Ovary (tissue), 9 donors: ENCODE data around the gene TMED10. TPM values are rescaled to one million over a fixed set of nuclear protein-coding genes. Genes with fewer than 3 reads are reported as not detected.

Source experiments
- DNase-seq, 5 donors: peaks; one replicate each; pipeline ENCODE4 v3.0.0-alpha.2; 2019 to 2020
- H3K27ac ChIP-seq, 2 donors: fragments of 200-600 bp; one replicate each; pipeline versions ENCODE4 v1.5.1 to v1.8.0; 2019 to 2022
- H3K27me3 ChIP-seq: fragments of 200-600 bp; one replicate; pipeline ENCODE4 v1.8.0; 2022
- H3K36me3 ChIP-seq: fragments of 200-600 bp; sonication (generic); one replicate; pipeline ENCODE4 v1.5.1; 2019
- H3K4me1 ChIP-seq: one replicate; pipeline ENCODE4 v1.8.1; 2013; ENCODE audit warnings: mild to moderate bottlenecking, moderate library complexity; ENCODE audit not compliant: insufficient read depth
- H3K4me3 ChIP-seq: fragments of 200-600 bp; sonication (generic); one replicate; pipeline ENCODE4 v1.5.1; 2017
- H3K9me3 ChIP-seq, 2 donors: fragments of 200-600 bp in 1 of 2; sonication (generic) in 1 of 2; one replicate each; pipeline versions ENCODE4 v1.5.1 to v1.8.1; 2013 to 2019; ENCODE audit warnings: mild to moderate bottlenecking in 1 of 2, moderate library complexity in 1 of 2
- CTCF ChIP-seq, 3 donors: fragments of 450-650 bp in 2 of 3; fragments of 200-600 bp in 1 of 3; IDR thresholded peaks; one replicate each; pipeline versions ENCODE4 v1.5.1 to v1.8.0; 2016 to 2022; ENCODE audit warnings: antibody characterized with exemption in 3 of 3, mild to moderate bottlenecking in 1 of 3
- EP300 ChIP-seq: sonication (generic); formaldehyde crosslinking; IDR thresholded peaks from one replicate; pipeline ENCODE4 v1.6.1; 2017; ENCODE audit warnings: antibody characterized with exemption
- POLR2A ChIP-seq: fragments of 450-650 bp; IDR thresholded peaks from one replicate; pipeline ENCODE4 v1.6.1; 2017; ENCODE audit warnings: antibody characterized with exemption, mild to moderate bottlenecking, moderate library complexity
- WGBS, 3 donors: extraction: QIAGEN DNeasy Blood & Tissue Kit in 1 of 3; methylation state at CpG; one replicate each; pipeline versions ENCODE4 v1.1.5 to v1.1.7; 2013 to 2017; 5-methylcytosine and 5-hydroxymethylcytosine counted together
- intact Hi-C, 4 donors: fragments of 100-400 bp; cut with DNase I; formaldehyde crosslinking; loops; one replicate each; pipeline versions ENCODE4 v1.11.0 to v1.15.1; 2022 to 2023
- polyA plus RNA-seq, 2 donors: library from polyadenylated mRNA; stranded (reverse); fragments of 200-250 nt in 1 of 2; fragments of 350-450 nt in 1 of 2; fragmentation: Illumina TruSeq in 1 of 2; extraction: RNeasy Lipid Tissue Mini Kit (QIAGEN cat#74804) in 1 of 2; gene quantifications; one replicate each; pipeline ENCODE4 v1.2.3, GENCODE V29; 2013 to 2014
- total RNA-seq, 7 donors: library from RNA; depleted of rRNA in 2 of 7; stranded (reverse); fragments of >200 nt in 2 of 7; fragmentation: NEBNext Ultra II Directional in 3 of 7; extraction: Animal tissue kit (Norgen Biotek cat#: 25700) in 3 of 7; gene quantifications; one replicate each; pipeline versions ENCODE4 v1.1.0 to v1.2.4, GENCODE V29; 2016 to 2023
- donor health status: DM: no; HTN: no; CAD: no; lungs with moderate emphysema.
- donor health status: DM: no; HTN: no; CAD: no.
- donor health status: Bipolar disorder and iron deficiency.
- donor health status: DM: yes; HTN: yes; CAD: no.
- donor health status: DM: no; HTN: no; CAD: no.
- donor health status: DM: yes; HTN: yes; CAD: no.

TMED10 gene
- total and polyA plus RNA-seq, 9 donors, result 164 to 446 (median 287) TPM

- no peaks in the 10 kb centered on the region for H3K27me3 ChIP-seq
- TF ChIP-seq EP300 (no peak), CTCF (IDR thresholded peaks at IDR 0.05) (peak in 1 of 3 donors; percentile 12), POLR2A (peak; percentile 91)
- DNase-seq, result peak; percentile 89 to 94 (median 91)
- H3K9me3 ChIP-seq, result no peaks in the 10 kb centered on the region
- intact Hi-C loops, result loop anchor here in 2 of 4 donors (5.0 to 10.0 kb wide), 2 partner anchors 358 to 360 kb away; no protein-coding TSS in a partner anchor
- WGBS, 3 donors, result 0 to 1% (median 1%) methylated on average over 24 to 76 of the region's 76 CpGs
- H3K27ac ChIP-seq, result peak within 1 kb of the TSS; percentile 62 to 90
- peaks cover 6% of the 10 kb centered on the region for H3K4me1 ChIP-seq
- no peaks in the 10 kb centered on the region for H3K36me3 ChIP-seq
- H3K4me3 ChIP-seq, result peak within 1 kb of the TSS; percentile 82
Measured at GRCh38 chr14:75126679-75127473, 49.5 kb downstream of the TMED10 start, which contains the start of gene NEK9. Gene NEK9, minus strand, starts transcription at chr14:75127048. Its CDS starts 127 bp downstream, at chr14:75126921.

GRCh38 chr14:75126121-75126544, 50.3 kb downstream of the TMED10 start:
- H3K27me3 ChIP-seq, result no peaks in the 10 kb centered on the region
- no peaks in the 10 kb centered on the region for H3K9me3 ChIP-seq
- H3K4me1 ChIP-seq, result peaks cover 6% of the 10 kb centered on the region
- WGBS, 3 donors, result 2 to 4% (median 3%) methylated on average over 6 of the region's 6 CpGs
- peak overlapping the region; percentile 82 for H3K4me3 ChIP-seq
- intact Hi-C loops, result loop anchor here in 2 of 4 donors (5.0 to 10.0 kb wide), 2 partner anchors 359 to 361 kb away; no protein-coding TSS in a partner anchor
- no peaks in the 10 kb centered on the region for H3K36me3 ChIP-seq
- DNase-seq, result no peak
- TF ChIP-seq POLR2A (no peak), CTCF (IDR thresholded peaks at IDR 0.05) (no peak), EP300 (no peak)
- peak overlapping the region; percentile 62 to 90 for H3K27ac ChIP-seq

GRCh38 chr14:75125617-75126016, 50.8 kb downstream of the TMED10 start:
- H3K4me3 ChIP-seq, result peak overlapping the region; percentile 82
- H3K27me3 ChIP-seq, result no peaks in the 10 kb centered on the region
- no peaks in the 10 kb centered on the region for H3K36me3 ChIP-seq
- intact Hi-C loops, result loop anchor here in 2 of 4 donors (5.0 to 10.0 kb wide), 2 partner anchors 359 to 362 kb away; no protein-coding TSS in a partner anchor
- no peak overlapping the region for H3K27ac ChIP-seq
- no peak for DNase-seq
- H3K9me3 ChIP-seq, result no peaks in the 10 kb centered on the region
- peaks cover 6% of the 10 kb centered on the region for H3K4me1 ChIP-seq
- 35 to 58% (median 55%) methylated on average over 5 of the region's 5 CpGs for WGBS, 3 donors
- TF ChIP-seq POLR2A (no peak), EP300 (no peak), CTCF (IDR thresholded peaks at IDR 0.05) (no peak)

- no peak for TF ChIP-seq EP300
- no peak for TF ChIP-seq CTCF (IDR thresholded peaks at IDR 0.05)
- no peak for TF ChIP-seq POLR2A
- H3K4me1 ChIP-seq, result peaks cover 6% of the 10 kb centered on the region
- no peak overlapping the region for H3K4me3 ChIP-seq
- no peaks in the 10 kb centered on the region for H3K36me3 ChIP-seq
- H3K27me3 ChIP-seq, result no peaks in the 10 kb centered on the region
- intact Hi-C loops, result loop anchor here in 1 of 4 donors (10.0 kb wide), 1 partner anchor 361 kb away; no protein-coding TSS in a partner anchor
- H3K9me3 ChIP-seq, result no peaks in the 10 kb centered on the region
- WGBS, 3 donors, result 18 to 23% (median 18%) methylated on average over 7 of the region's 7 CpGs
- H3K27ac ChIP-seq, result no peak overlapping the region
- DNase-seq, result no peak
Measured at GRCh38 chr14:75123991-75124390, 52.4 kb downstream of the TMED10 start.
